ENCODE measurements around the gene WDFY3. TPM values are rescaled to one million over a fixed set of nuclear protein-coding genes. Genes with fewer than 3 reads are reported as not detected.

WDFY3 gene, protein sequence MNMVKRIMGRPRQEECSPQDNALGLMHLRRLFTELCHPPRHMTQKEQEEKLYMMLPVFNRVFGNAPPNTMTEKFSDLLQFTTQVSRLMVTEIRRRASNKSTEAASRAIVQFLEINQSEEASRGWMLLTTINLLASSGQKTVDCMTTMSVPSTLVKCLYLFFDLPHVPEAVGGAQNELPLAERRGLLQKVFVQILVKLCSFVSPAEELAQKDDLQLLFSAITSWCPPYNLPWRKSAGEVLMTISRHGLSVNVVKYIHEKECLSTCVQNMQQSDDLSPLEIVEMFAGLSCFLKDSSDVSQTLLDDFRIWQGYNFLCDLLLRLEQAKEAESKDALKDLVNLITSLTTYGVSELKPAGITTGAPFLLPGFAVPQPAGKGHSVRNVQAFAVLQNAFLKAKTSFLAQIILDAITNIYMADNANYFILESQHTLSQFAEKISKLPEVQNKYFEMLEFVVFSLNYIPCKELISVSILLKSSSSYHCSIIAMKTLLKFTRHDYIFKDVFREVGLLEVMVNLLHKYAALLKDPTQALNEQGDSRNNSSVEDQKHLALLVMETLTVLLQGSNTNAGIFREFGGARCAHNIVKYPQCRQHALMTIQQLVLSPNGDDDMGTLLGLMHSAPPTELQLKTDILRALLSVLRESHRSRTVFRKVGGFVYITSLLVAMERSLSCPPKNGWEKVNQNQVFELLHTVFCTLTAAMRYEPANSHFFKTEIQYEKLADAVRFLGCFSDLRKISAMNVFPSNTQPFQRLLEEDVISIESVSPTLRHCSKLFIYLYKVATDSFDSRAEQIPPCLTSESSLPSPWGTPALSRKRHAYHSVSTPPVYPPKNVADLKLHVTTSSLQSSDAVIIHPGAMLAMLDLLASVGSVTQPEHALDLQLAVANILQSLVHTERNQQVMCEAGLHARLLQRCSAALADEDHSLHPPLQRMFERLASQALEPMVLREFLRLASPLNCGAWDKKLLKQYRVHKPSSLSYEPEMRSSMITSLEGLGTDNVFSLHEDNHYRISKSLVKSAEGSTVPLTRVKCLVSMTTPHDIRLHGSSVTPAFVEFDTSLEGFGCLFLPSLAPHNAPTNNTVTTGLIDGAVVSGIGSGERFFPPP (N-terminal part only)
- 5.7 to 11.1 TPM (median 7.3 TPM) in 5 replicates for total RNA-seq (2022; extraction: Qiagen RNA extraction)

GRCh38 chr4:84966382-84967242 lies at the start of gene WDFY3:
Gene WDFY3, minus strand, starts transcription at chr4:84966690. Its CDS starts 106,099 bp downstream, at chr4:84860591.

All from A549 treated with Hydrocortisone at 1 μM for 4 hours (cell line).